ENCODE data around the gene MMP25. TPM values are rescaled to one million over a fixed set of nuclear protein-coding genes. Genes with fewer than 3 reads are reported as not detected.

Gene MMP25
- total and polyA plus RNA-seq, 9 of the 15 experiments (the other 6 are each of a cell fraction or from before 2014, with no cell fraction given), result 0.03 to 0.04 TPM; not detected in 7

DNA sequence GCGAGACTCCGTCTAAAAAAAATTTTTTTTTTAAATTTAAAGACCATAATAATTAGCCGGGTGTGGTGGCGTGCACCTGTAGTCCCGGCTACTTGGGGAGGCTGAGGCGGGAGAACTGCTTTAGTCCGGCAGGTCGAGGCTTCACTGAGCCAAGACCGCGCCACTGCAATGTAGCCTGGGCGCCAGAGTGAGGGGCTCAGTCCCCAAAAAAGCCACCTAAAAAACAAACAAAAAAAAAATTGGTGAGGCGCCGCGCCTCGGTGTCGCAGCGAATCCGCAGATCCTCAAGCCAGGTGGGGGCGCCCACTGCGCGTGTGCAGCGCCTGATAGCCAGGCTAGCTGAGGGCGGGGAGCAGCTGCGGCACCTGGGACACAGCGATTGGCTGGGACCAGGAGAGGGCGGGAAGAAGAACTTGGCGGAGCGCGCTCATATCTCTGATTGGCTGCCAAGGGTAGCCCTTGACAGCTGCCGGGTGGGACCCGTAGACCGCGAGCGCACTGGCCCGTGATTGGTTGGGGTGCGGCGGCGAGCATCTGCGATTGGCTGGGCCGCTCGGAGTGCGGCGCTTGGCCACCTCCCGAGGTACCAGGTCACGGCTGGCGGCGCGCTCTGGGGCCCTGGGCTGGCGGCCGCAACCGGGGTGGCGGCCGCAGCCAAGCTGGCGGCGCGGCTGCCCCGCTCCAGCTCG lies 42.6 kb upstream of the MMP25 start (continued):
- TF ChIP-seq E2F8 (IDR thresholded peaks at IDR 0.05; ENCODE audit: low read depth, partially characterized antibody) (peak; percentile 61), SREBF1 (IDR thresholded peaks at IDR 0.05; ENCODE audit: borderline replicate concordance, low read depth, low read length) (no peak), CTCFL (IDR thresholded peaks at IDR 0.05; ENCODE audit: borderline replicate concordance, insufficient read depth, low read depth, low read length, poor library complexity, severe bottlenecking) (peak; percentile 66), ETV5 (CRISPR knock-in tag; IDR thresholded peaks at IDR 0.05; ENCODE audit: low read depth) (no peak), RBM14 (IDR thresholded peaks at IDR 0.05; ENCODE audit: borderline replicate concordance, insufficient read depth, low read depth, low read length) (no peak), RCOR1 (IDR thresholded peaks at IDR 0.05; ENCODE audit: borderline replicate concordance in 1 of 2, low read depth in 2 of 2, low read length in 2 of 2) (peak in 1 of 2 experiments; percentile 47; a peak in 1 of 4 replicates), ZNF140 (CRISPR knock-in tag; IDR thresholded peaks at IDR 0.05) (no peak), CBX1 (IDR thresholded peaks at IDR 0.05; ENCODE audit: low read depth) (0 out of 2 replicates have a peak, but pooled peaks have one; percentile 10), TARDBP (IDR thresholded peaks at IDR 0.05) (0 out of 2 replicates have a peak, but pooled peaks have one; percentile 19), HDAC1 (IDR thresholded peaks at IDR 0.05) (peak in 1 of 2 experiments; percentile 31; a peak in 2 of 4 replicates), PML (IDR thresholded peaks at IDR 0.05; ENCODE audit: low read length) (no peak), NR2F6 (CRISPR knock-in tag; IDR thresholded peaks at IDR 0.05) (no peak), PYGO2 (tag; IDR thresholded peaks at IDR 0.05) (no peak), MEIS2 (IDR thresholded peaks at IDR 0.05; ENCODE audit: partially characterized antibody) (peak; percentile 99), IRF1 (CRISPR knock-in tag; IDR thresholded peaks at IDR 0.05; ENCODE audit: borderline replicate concordance) (no peak), MTA2 (IDR thresholded peaks at IDR 0.05; ENCODE audit: low read depth) (no peak), KAT8 (IDR thresholded peaks at IDR 0.05; ENCODE audit: low read depth) (no peak), MYNN (IDR thresholded peaks at IDR 0.05) (no peak), MYNN (CRISPR knock-in tag; IDR thresholded peaks at IDR 0.05) (no peak)
- TF ChIP-seq, protein P1, sequence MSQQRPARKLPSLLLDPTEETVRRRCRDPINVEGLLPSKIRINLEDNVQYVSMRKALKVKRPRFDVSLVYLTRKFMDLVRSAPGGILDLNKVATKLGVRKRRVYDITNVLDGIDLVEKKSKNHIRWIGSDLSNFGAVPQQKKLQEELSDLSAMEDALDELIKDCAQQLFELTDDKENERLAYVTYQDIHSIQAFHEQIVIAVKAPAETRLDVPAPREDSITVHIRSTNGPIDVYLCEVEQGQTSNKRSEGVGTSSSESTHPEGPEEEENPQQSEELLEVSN (IDR thresholded peaks at IDR 0.05; ENCODE audit: borderline replicate concordance in 1 of 2, extremely low read depth in 1 of 2, insufficient read depth in 1 of 2, insufficient read length in 1 of 2, low read depth in 1 of 2, low read length in 1 of 2, poor library complexity in 1 of 2, severe bottlenecking in 1 of 2), result peak; percentile 11 to 60
- TF ChIP-seq, protein P2, sequence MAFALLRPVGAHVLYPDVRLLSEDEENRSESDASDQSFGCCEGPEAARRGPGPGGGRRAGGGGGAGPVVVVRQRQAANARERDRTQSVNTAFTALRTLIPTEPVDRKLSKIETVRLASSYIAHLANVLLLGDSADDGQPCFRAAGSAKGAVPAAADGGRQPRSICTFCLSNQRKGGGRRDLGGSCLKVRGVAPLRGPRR (CRISPR knock-in tag; IDR thresholded peaks at IDR 0.05), result no peak

Data from K562 (cell line).